HepG2 (cell line): Measurements from ENCODE around the gene KDM6B. TPM values are rescaled to one million over a fixed set of nuclear protein-coding genes. Genes with fewer than 3 reads are reported as not detected.
A peak's percentile ranks its signal among the peaks of the same experiment; 100 is the strongest.

Experiments used
- ASH2L ChIP-seq: fragments of 300-600, 200-600 bp; sonication (generic); IDR thresholded peaks from 2 replicates; pipeline ENCODE4 v1.7.0; 2017; ENCODE audit warnings: low read depth, mild to moderate bottlenecking, moderate library complexity, mixed read lengths, low read length; ENCODE audit not compliant: insufficient read length
- DPF2 ChIP-seq: sonication (generic); formaldehyde crosslinking; IDR thresholded peaks from 2 replicates; pipeline ENCODE4 v1.4.0; 2020; ENCODE audit warnings: mild to moderate bottlenecking, low read depth, missing genetic modification reagents, borderline replicate concordance
- GLI4 ChIP-seq: sonication (generic); formaldehyde crosslinking; IDR thresholded peaks from 2 replicates; pipeline ENCODE4 v1.5.1; 2020; ENCODE audit warnings: missing genetic modification reagents, mild to moderate bottlenecking, moderate library complexity, borderline replicate concordance
- HES4 ChIP-seq: sonication (generic); formaldehyde crosslinking; IDR thresholded peaks from 2 replicates; pipeline ENCODE4 v1.9.0; 2021; ENCODE audit warnings: mild to moderate bottlenecking, missing genetic modification reagents, borderline replicate concordance
- HNRNPH1 ChIP-seq: fragments of 200-400 bp; formaldehyde crosslinking; optimal IDR thresholded peaks from 2 replicates; pipeline ENCODE3; 2017; ENCODE audit warnings: mild to moderate bottlenecking, low read depth, low read length
- IRF1 ChIP-seq: sonication (generic); formaldehyde crosslinking; IDR thresholded peaks from 2 replicates; pipeline ENCODE4 v1.4.0; 2020; ENCODE audit warnings: low read depth, mild to moderate bottlenecking, missing genetic modification reagents
- KLF15 ChIP-seq: sonication (generic); formaldehyde crosslinking; IDR thresholded peaks from 2 replicates; pipeline ENCODE4 v1.8.1; 2023; ENCODE audit warnings: borderline replicate concordance, mild to moderate bottlenecking, inconsistent platforms, missing genetic modification reagents, mixed read lengths
- MED1 ChIP-seq: sonication (generic); formaldehyde crosslinking; IDR thresholded peaks from 2 replicates; pipeline ENCODE4 v1.4.0; 2020; ENCODE audit warnings: missing genetic modification reagents
- NFIC ChIP-seq: IDR thresholded peaks from 2 replicates; pipeline ENCODE4 v1.6.1; 2012; ENCODE audit warnings: mild to moderate bottlenecking, low read length, inconsistent platforms
- NFKBIZ ChIP-seq: IDR thresholded peaks from 2 replicates; pipeline ENCODE4 v1.6.1; 2018; ENCODE audit warnings: missing genetic modification reagents, missing compliant biosample characterization
- RBFOX2 ChIP-seq: fragments of 200-400 bp; formaldehyde crosslinking; IDR thresholded peaks from 2 replicates; pipeline ENCODE4 v1.6.1; 2017; ENCODE audit warnings: low read depth, mild to moderate bottlenecking, low read length
- RFX1 ChIP-seq: fragments of 450-650 bp; IDR thresholded peaks from 2 replicates; pipeline ENCODE4 v1.6.1; 2017
- RNF219 ChIP-seq: sonication (generic); formaldehyde crosslinking; IDR thresholded peaks from 2 replicates; pipeline ENCODE4 v1.5.0; 2020; ENCODE audit warnings: mild to moderate bottlenecking, missing genetic modification reagents
- SIN3A ChIP-seq: IDR thresholded peaks from 2 replicates; pipeline ENCODE4 v1.6.1; 2011; ENCODE audit warnings: low read depth, mild to moderate bottlenecking, control low read depth, low read length, borderline replicate concordance
- ZMAT3 ChIP-seq: sonication (generic); formaldehyde crosslinking; conservative IDR thresholded peaks from 2 replicates; pipeline ENCODE4 v1.7.0; 2021; ENCODE audit warnings: missing genetic modification reagents
- ZNF12 ChIP-seq: sonication (generic); formaldehyde crosslinking; IDR thresholded peaks from 2 replicates; pipeline ENCODE4 v1.5.0; 2020; ENCODE audit warnings: missing genetic modification reagents
- ZNF143 ChIP-seq: sonication (generic); formaldehyde crosslinking; IDR thresholded peaks from 2 replicates; pipeline ENCODE4 v1.4.0; 2020; ENCODE audit warnings: missing genetic modification reagents
- ZNF570 ChIP-seq: sonication (generic); formaldehyde crosslinking; IDR thresholded peaks from 2 replicates; pipeline ENCODE4 v1.4.0; 2020; ENCODE audit warnings: mild to moderate bottlenecking, missing genetic modification reagents, borderline replicate concordance
- ZNF577 ChIP-seq: sonication (generic); formaldehyde crosslinking; IDR thresholded peaks from 2 replicates; pipeline ENCODE4 v1.4.0; 2020; ENCODE audit warnings: mild to moderate bottlenecking, low read depth, missing genetic modification reagents, borderline replicate concordance
- ZNF704 ChIP-seq: sonication (generic); formaldehyde crosslinking; IDR thresholded peaks from 2 replicates; pipeline ENCODE4 v1.8.1; 2023; ENCODE audit warnings: mild to moderate bottlenecking, inconsistent platforms, moderate library complexity, missing genetic modification reagents, borderline replicate concordance
- ZNF720 ChIP-seq: sonication (generic); formaldehyde crosslinking; IDR thresholded peaks from 2 replicates; pipeline ENCODE4 v1.4.0; 2020; ENCODE audit warnings: missing genetic modification reagents
- ZSCAN9 ChIP-seq: IDR thresholded peaks from 2 replicates; pipeline ENCODE4 v1.6.1; 2016; ENCODE audit warnings: borderline replicate concordance
- polyA plus RNA-seq, 8 experiments: library from polyadenylated mRNA; depleted of rRNA in 3 of 8; stranded (reverse) in 7 of 8; unstranded in 1 of 8; fragments of >200 nt; fragmentation: Illumina TruSeq in 4 of 8; extraction: Trizol in 4 of 8; gene quantifications; 2 replicates each; pipeline versions ENCODE4 v1.2.1 to v1.2.3, GENCODE V29; 2011 to 2016; ENCODE audit warnings: low read depth in 4 of 8, missing spikeins in 1 of 8, mixed read lengths in 1 of 8; ENCODE audit not compliant: insufficient read depth in 1 of 8
- total RNA-seq, 5 experiments: library from RNA; depleted of rRNA; stranded (reverse); fragments of >200 nt; fragmentation: Illumina TruSeq; extraction: Trizol; gene quantifications; 2 replicates each; pipeline ENCODE4 v1.2.3, GENCODE V29; 2016; ENCODE audit warnings: low read depth in 1 of 5
- TF ChIP-seq, protein P1 (sequence below): sonication (generic); formaldehyde crosslinking; IDR thresholded peaks from 2 replicates; pipeline ENCODE4 v1.4.0; 2020; ENCODE audit warnings: mild to moderate bottlenecking, missing genetic modification reagents, borderline replicate concordance
- TF ChIP-seq, protein P2 (sequence below): IDR thresholded peaks from 2 replicates; pipeline ENCODE4 v1.6.1; 2016

Gene KDM6B
- total and polyA plus RNA-seq, 2 of the 13 experiments (the other 11 are each of a cell fraction or from before 2014, with no cell fraction given): 1.3 to 2.1 TPM

- TF ChIP-seq IRF1 (CRISPR knock-in tag) (no peak), RNF219 (CRISPR knock-in tag) (0 out of 2 replicates have a peak, but pooled peaks have one; percentile 29), KLF15 (CRISPR knock-in tag) (no peak; the same call in 1 of the 2 replicates), NFKBIZ (CRISPR knock-in tag) (no peak), ZNF577 (CRISPR knock-in tag) (no peak), ZNF143 (CRISPR knock-in tag) (no peak), ZMAT3 (CRISPR knock-in tag) (peak; percentile 79; the same call in 1 of the 2 replicates), HES4 (no peak), ZNF570 (CRISPR knock-in tag) (no peak), ZSCAN9 (CRISPR knock-in tag) (no peak), GLI4 (CRISPR knock-in tag) (peak; percentile 52; the same call in 1 of the 2 replicates), NFIC (no peak), MED1 (CRISPR knock-in tag) (peak; percentile 30; the same call in 1 of the 2 replicates), RFX1 (no peak), SIN3A (peak; percentile 58; the same call in 1 of the 2 replicates), ZNF12 (CRISPR knock-in tag) (no peak), HNRNPH1 (peak; percentile 73), ASH2L (peak; percentile 12), ZNF720 (CRISPR knock-in tag) (no peak), RBFOX2 (peak; percentile 97), ZNF704 (no peak; the same call in 1 of the 2 replicates), DPF2 (CRISPR knock-in tag) (no peak)
- TF ChIP-seq, protein P1, sequence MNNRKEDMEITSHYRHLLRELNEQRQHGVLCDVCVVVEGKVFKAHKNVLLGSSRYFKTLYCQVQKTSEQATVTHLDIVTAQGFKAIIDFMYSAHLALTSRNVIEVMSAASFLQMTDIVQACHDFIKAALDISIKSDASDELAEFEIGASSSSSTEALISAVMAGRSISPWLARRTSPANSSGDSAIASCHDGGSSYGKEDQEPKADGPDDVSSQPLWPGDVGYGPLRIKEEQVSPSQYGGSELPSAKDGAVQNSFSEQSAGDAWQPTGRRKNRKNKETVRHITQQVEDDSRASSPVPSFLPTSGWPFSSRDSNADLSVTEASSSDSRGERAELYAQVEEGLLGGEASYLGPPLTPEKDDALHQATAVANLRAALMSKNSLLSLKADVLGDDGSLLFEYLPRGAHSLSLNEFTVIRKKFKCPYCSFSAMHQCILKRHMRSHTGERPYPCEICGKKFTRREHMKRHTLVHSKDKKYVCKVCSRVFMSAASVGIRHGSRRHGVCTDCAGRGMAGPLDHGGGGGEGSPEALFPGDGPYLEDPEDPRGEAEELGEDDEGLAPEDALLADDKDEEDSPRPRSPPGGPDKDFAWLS: no peak
- TF ChIP-seq, protein P2, sequence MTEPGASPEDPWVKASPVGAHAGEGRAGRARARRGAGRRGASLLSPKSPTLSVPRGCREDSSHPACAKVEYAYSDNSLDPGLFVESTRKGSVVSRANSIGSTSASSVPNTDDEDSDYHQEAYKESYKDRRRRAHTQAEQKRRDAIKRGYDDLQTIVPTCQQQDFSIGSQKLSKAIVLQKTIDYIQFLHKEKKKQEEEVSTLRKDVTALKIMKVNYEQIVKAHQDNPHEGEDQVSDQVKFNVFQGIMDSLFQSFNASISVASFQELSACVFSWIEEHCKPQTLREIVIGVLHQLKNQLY (CRISPR knock-in tag): no peak
Measured at GRCh38 chr17:7835814-7836595, 2.0 kb downstream of the KDM6B start (continued).
